PC-9 (cell line): Measurements from ENCODE around the gene ZNF30. TPM values are rescaled to one million over a fixed set of nuclear protein-coding genes. Genes with fewer than 3 reads are reported as not detected.
"Not testable (repeated sequence)": the region's sequence is repeated elsewhere in the genome, so short reads cannot be mapped to it uniquely, and the experiment has no call there.

Source experiments
- BruUV-seq: library from RNA; stranded (reverse); fragments of 400-500 nt; replicated peaks from 2 replicates; lab custom pipeline; 2021; lab: Mats Ljungman, UMichigan
- CTCF ChIA-PET: fragments of 300-600 bp; sonication (Branson Sonifier 250); formaldehyde crosslinking; loops from one replicate; lab custom pipeline; 2022; ENCODE audit warnings: antibody characterized with exemption; lab: Charles Lee
- POLR2A ChIA-PET: fragments of 300-600 bp; sonication (Branson Sonifier 250); formaldehyde crosslinking; loops from one replicate; lab custom pipeline; 2022; ENCODE audit warnings: antibody characterized with exemption; ENCODE audit not compliant: unreplicated experiment; lab: Charles Lee
- DNase-seq, 2 experiments: peaks; one replicate each; pipeline versions ENCODE4 v3.0.0 to v3.0.0-alpha.2; 2015 to 2022; ENCODE audit warnings: mixed read lengths in 1 of 2
- H2AFZ ChIP-seq: fragments of 200-600 bp; sonication (generic); 2 replicates; pipeline ENCODE4 v1.8.1; 2017; ENCODE audit warnings: antibody characterized with exemption
- H3F3A ChIP-seq: fragments of 200-600 bp; sonication (generic); 2 replicates; pipeline ENCODE4 v1.8.1; 2017; ENCODE audit warnings: antibody characterized with exemption, mild to moderate bottlenecking, low read depth; ENCODE audit not compliant: insufficient read depth
- H3K27ac ChIP-seq: fragments of 200-600 bp; sonication (generic); 2 replicates; pipeline ENCODE4 v1.6.1; 2016; ENCODE audit warnings: mixed run types
- H3K27me3 ChIP-seq: fragments of 200-600 bp; sonication (generic); 2 replicates; pipeline ENCODE4 v1.6.1; 2016; ENCODE audit warnings: low read depth, mixed run types; ENCODE audit not compliant: insufficient read depth
- H3K36me3 ChIP-seq: fragments of 200-600 bp; sonication (generic); 2 replicates; pipeline ENCODE4 v1.6.1; 2016; ENCODE audit warnings: low read depth, mixed run types
- H3K4me1 ChIP-seq: fragments of 200-600 bp; sonication (generic); replicated peaks from 2 replicates; pipeline ENCODE4 v1.6.1; 2016; ENCODE audit warnings: mixed run types; ENCODE audit not compliant: insufficient read depth
- H3K4me2 ChIP-seq: fragments of 200-600 bp; sonication (generic); 2 replicates; pipeline ENCODE4 v1.6.1; 2017; ENCODE audit warnings: mixed run types
- H3K4me3 ChIP-seq: fragments of 200-600 bp; sonication (generic); 2 replicates; pipeline ENCODE4 v1.6.1; 2016; ENCODE audit warnings: mixed run types
- H3K79me2 ChIP-seq: fragments of 200-600 bp; sonication (generic); 2 replicates; pipeline ENCODE4 v1.6.1; 2017; ENCODE audit warnings: low read depth, mixed run types
- H3K9me2 ChIP-seq: fragments of 200-600 bp; sonication (generic); 2 replicates; pipeline ENCODE4 v1.8.1; 2017; ENCODE audit warnings: mild to moderate bottlenecking; ENCODE audit not compliant: insufficient read depth
- H3K9me3 ChIP-seq: fragments of 200-600 bp; sonication (generic); 2 replicates; pipeline ENCODE4 v1.8.1; 2016; ENCODE audit warnings: low read depth; ENCODE audit not compliant: insufficient read depth
- H4K20me1 ChIP-seq: fragments of 200-600 bp; sonication (generic); 2 replicates; pipeline ENCODE4 v1.8.1; 2017; ENCODE audit not compliant: insufficient read depth
- EZH2 ChIP-seq: fragments of 200-600 bp; sonication (generic); IDR thresholded peaks from 2 replicates; pipeline ENCODE4 v1.8.0; 2017; ENCODE audit warnings: antibody characterized with exemption, low read depth
- intact Hi-C: fragments of 100-400 bp; cut with micrococcal nuclease; formaldehyde crosslinking; loops from one replicate; pipeline ENCODE4 v1.10.0; 2022; ENCODE audit not compliant: unreplicated experiment
- total RNA-seq: library from RNA; stranded (reverse); gene quantifications from 2 replicates; pipeline ENCODE4 v1.2.3, GENCODE V29; 2021
- TF ChIP-seq, protein P1 (sequence below): fragments of 200-600 bp; sonication (generic); conservative IDR thresholded peaks from 2 replicates; pipeline ENCODE4 v1.6.1; 2017; ENCODE audit warnings: mixed run types, antibody characterized with exemption, mild to moderate bottlenecking, moderate library complexity

ZNF30 gene
- total RNA-seq, 1 experiment from 2014 or later = 1.3 TPM

- CTCF ChIA-PET = no interaction called here
- H3K4me2 ChIP-seq = no peak overlapping the region
- no peaks in the 10 kb centered on the region for H3K9me2 ChIP-seq
These were observed 8.5 kb upstream of the ZNF30 start for GRCh38 chr19:34918190-34918589.

DNA sequence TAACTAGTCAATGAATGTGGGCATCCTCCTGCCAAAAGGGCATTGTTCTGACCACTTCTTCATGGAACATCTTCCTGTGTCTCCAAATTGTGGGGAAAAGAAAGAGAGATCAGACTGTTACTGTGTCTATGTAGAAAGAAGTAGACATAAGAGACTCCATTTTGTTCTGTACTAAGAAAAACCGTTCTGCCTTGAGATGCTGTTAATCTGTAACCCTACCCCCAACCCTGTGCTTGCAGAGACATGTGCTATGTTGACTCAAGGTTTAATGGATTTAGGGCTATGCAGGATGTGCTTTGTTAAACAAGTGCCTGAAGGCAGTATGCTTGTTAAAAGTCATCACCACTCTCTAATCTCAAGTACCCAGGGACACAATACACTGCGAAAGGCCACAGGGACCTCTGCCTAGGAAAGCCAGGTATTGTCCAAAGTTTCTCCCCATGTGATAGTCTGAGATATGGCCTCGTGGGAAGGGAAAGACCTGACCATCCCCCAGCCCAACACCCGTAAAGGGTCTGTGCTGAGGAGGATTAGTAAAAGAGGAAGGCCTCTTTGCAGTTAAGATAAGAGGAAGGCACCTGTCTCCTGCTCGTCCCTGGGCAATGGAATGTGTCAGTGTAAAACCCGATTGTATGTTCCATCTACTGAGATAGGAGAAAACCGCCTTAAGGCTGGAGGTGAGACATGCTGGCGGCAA lies 6.5 kb upstream of the ZNF30 start:
- DNase-seq, H3K36me3 ChIP-seq, H3K9me3 ChIP-seq, H2AFZ ChIP-seq, POLR2A ChIA-PET, H3K27ac ChIP-seq, H3K4me2 ChIP-seq, H3K9me2 ChIP-seq, H3F3A ChIP-seq, H3K79me2 ChIP-seq, H4K20me1 ChIP-seq, intact Hi-C loops, H3K4me1 ChIP-seq, BruUV-seq, H3K4me3 ChIP-seq: not testable (repeated sequence)
- CTCF ChIA-PET = interaction anchor here (0.5 kb wide), 1 partner anchor 221 kb away, joined by 3 read pairs; no protein-coding TSS in a partner anchor
- H3K27me3 ChIP-seq = peaks cover 19% of the 10 kb centered on the region; the same call in 1 of the 2 replicates

More at GRCh38 chr19:34918190-34918589, 8.5 kb upstream of the ZNF30 start:
- intact Hi-C loops = no loop called here
- H4K20me1 ChIP-seq = no peaks in the 10 kb centered on the region
- no TSS peak for BruUV-seq
- peaks cover 2% of the 10 kb centered on the region; the same call in 1 of the 2 replicates for H3K27me3 ChIP-seq
- H3K36me3 ChIP-seq = no peaks in the 10 kb centered on the region
- H3K4me1 ChIP-seq = no peaks in the 10 kb centered on the region
- TF ChIP-seq, protein P1, sequence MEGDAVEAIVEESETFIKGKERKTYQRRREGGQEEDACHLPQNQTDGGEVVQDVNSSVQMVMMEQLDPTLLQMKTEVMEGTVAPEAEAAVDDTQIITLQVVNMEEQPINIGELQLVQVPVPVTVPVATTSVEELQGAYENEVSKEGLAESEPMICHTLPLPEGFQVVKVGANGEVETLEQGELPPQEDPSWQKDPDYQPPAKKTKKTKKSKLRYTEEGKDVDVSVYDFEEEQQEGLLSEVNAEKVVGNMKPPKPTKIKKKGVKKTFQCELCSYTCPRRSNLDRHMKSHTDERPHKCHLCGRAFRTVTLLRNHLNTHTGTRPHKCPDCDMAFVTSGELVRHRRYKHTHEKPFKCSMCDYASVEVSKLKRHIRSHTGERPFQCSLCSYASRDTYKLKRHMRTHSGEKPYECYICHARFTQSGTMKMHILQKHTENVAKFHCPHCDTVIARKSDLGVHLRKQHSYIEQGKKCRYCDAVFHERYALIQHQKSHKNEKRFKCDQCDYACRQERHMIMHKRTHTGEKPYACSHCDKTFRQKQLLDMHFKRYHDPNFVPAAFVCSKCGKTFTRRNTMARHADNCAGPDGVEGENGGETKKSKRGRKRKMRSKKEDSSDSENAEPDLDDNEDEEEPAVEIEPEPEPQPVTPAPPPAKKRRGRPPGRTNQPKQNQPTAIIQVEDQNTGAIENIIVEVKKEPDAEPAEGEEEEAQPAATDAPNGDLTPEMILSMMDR = no peak
- TF ChIP-seq EZH2 = no peak
- POLR2A ChIA-PET = no interaction called here
- no peak overlapping the region for H3K27ac ChIP-seq
- peaks cover 5% of the 10 kb centered on the region; the same call in 1 of the 2 replicates for H3K9me3 ChIP-seq
- H3K4me3 ChIP-seq = no peak overlapping the region
- no peaks in the 10 kb centered on the region for H3F3A ChIP-seq
- no peaks in the 10 kb centered on the region for H3K79me2 ChIP-seq
- DNase-seq = no peak
- no peak overlapping the region for H2AFZ ChIP-seq

DNA sequence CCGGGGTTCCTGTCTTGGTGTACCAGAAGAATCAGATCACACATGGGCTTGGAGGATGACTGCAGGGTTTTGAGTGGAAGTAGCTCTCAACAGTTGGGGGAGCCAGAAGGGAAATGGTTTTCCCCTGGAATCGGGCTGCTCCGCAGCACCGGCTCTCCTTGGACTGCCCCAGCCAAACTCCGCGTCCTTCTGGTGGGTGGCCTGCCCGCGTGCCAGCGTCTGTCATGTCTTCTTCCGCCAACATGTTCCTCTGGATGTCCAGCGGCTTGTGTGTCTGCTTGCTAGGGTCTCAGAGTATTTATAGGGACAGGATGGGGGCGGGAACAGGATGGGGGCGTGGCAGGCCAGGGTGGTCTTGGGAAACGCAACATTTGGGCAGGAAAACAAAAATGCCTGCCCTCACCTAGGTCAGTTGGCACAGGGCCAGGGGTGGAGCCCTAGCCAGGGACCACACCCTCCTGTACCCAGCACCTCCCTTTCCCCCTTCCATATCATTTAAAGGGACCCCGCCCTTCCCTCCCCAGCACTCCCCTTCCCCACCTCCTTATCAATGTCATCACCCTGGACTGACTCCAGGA lies 1.3 kb upstream of the ZNF30 start:
- Histone ChIP-seq H3K4me3 (no peak overlapping the region), H3K4me1 (no peaks in the 10 kb centered on the region; the same call in 1 of the 2 replicates), H3K9me3 (no peaks in the 10 kb centered on the region; the same call in 1 of the 2 replicates), H4K20me1 (no peaks in the 10 kb centered on the region), H2AFZ (no peak overlapping the region), H3K9me2 (no peaks in the 10 kb centered on the region), H3K27ac (no peak overlapping the region), H3K36me3 (no peaks in the 10 kb centered on the region), H3F3A (0 out of 2 replicates have a peak, but pooled peaks cover 3% of the 10 kb centered on the region), H3K27me3 (peaks cover 38% of the 10 kb centered on the region), H3K79me2 (no peaks in the 10 kb centered on the region), H3K4me2 (no peak overlapping the region)
- ChIA-PET CTCF (interaction anchor here (0.5 kb wide), 1 partner anchor 217 kb away, joined by 10 read pairs; no protein-coding TSS in a partner anchor), POLR2A (no interaction called here)
- TF ChIP-seq, protein P1 = no peak
- TF ChIP-seq EZH2 = no peak
- BruUV-seq = no TSS peak
- DNase-seq = no peak
- intact Hi-C loops = no loop called here
